PC-3 (cell line): ENCODE results near the gene FILIP1L. TPM values are rescaled to one million over a fixed set of nuclear protein-coding genes. Genes with fewer than 3 reads are reported as not detected.

Source experiments
- ATAC-seq: fragments of 200-7000 bp; cut with Tn5 transposase; 2 replicates; pipeline ENCODE4 v1.9.1; 2020; ENCODE audit warnings: mild to moderate bottlenecking, moderate library complexity
- BruUV-seq: library from RNA; stranded (reverse); fragments of 400-500 nt; replicated peaks from 2 replicates; lab custom pipeline; 2021; lab: Mats Ljungman, UMichigan
- CTCF ChIA-PET: fragments of 300-600 bp; sonication (Branson Sonifier 250); formaldehyde crosslinking; loops from one replicate; lab custom pipeline; 2022; ENCODE audit warnings: antibody characterized with exemption; lab: Charles Lee
- POLR2A ChIA-PET: fragments of 300-600 bp; sonication (Branson Sonifier 250); formaldehyde crosslinking; loops from one replicate; lab custom pipeline; 2022; ENCODE audit warnings: antibody characterized with exemption; ENCODE audit not compliant: unreplicated experiment; lab: Charles Lee
- DNase-seq: peaks from one replicate; pipeline ENCODE4 v3.0.0-alpha.2; 2015
- H2AFZ ChIP-seq: fragments of 300-600 bp; sonication (generic); 2 replicates; pipeline ENCODE4 v1.6.0; 2016; ENCODE audit warnings: antibody characterized with exemption, low read length
- H3F3A ChIP-seq: fragments of 300-600 bp; sonication (generic); one replicate; pipeline ENCODE4 v1.6.0; 2017; ENCODE audit warnings: antibody characterized with exemption, low read length, control low read depth, mild to moderate bottlenecking; ENCODE audit not compliant: unreplicated experiment
- H3K27ac ChIP-seq: fragments of 300-600 bp; sonication (generic); 2 replicates; pipeline ENCODE4 v1.5.1; 2016; ENCODE audit warnings: mild to moderate bottlenecking, low read length
- H3K27me3 ChIP-seq: fragments of 300-600 bp; sonication (generic); 2 replicates; pipeline ENCODE4 v1.6.1; 2016; ENCODE audit warnings: low read length, mixed read lengths
- H3K36me3 ChIP-seq: fragments of 300-600 bp; sonication (generic); 2 replicates; pipeline ENCODE4 v1.6.1; 2016; ENCODE audit warnings: low read depth, mixed run types, low read length, mixed read lengths
- H3K4me1 ChIP-seq: fragments of 300-600 bp; sonication (generic); 2 replicates; pipeline ENCODE4 v1.5.1; 2016; ENCODE audit warnings: low read length; ENCODE audit not compliant: insufficient read depth
- H3K4me2 ChIP-seq: fragments of 300-600 bp; sonication (generic); 2 replicates; pipeline ENCODE4 v1.6.0; 2016; ENCODE audit warnings: low read length
- H3K4me3 ChIP-seq: fragments of 300-600 bp; sonication (generic); 2 replicates; pipeline ENCODE4 v1.5.1; 2016; ENCODE audit warnings: mild to moderate bottlenecking, low read length, mixed read lengths
- H3K79me2 ChIP-seq: fragments of 300-600 bp; sonication (generic); 2 replicates; pipeline ENCODE4 v1.6.1; 2017; ENCODE audit warnings: low read length, mixed read lengths
- H3K9ac ChIP-seq: fragments of 300-600 bp; sonication (generic); 2 replicates; pipeline ENCODE4 v1.6.0; 2016; ENCODE audit warnings: mild to moderate bottlenecking, low read length
- H3K9me2 ChIP-seq: fragments of 300-600 bp; sonication (generic); replicated peaks from 2 replicates; pipeline ENCODE4 v1.6.1; 2016; ENCODE audit warnings: mixed run types, low read length, mixed read lengths
- H3K9me3 ChIP-seq: fragments of 300-600 bp; sonication (generic); 2 replicates; pipeline ENCODE4 v1.6.1; 2016; ENCODE audit warnings: low read length, mixed read lengths
- H4K20me1 ChIP-seq: fragments of 300-600 bp; sonication (generic); 2 replicates; pipeline ENCODE4 v1.6.1; 2016; ENCODE audit warnings: low read length, mixed read lengths
- CTCF ChIP-seq: fragments of 300-600 bp; sonication (generic); conservative IDR thresholded peaks from 2 replicates; pipeline ENCODE4 v1.5.1; 2017; ENCODE audit warnings: antibody characterized with exemption, low read depth, mild to moderate bottlenecking, low read length
- EZH2 ChIP-seq: fragments of 300-600 bp; sonication (generic); IDR thresholded peaks from one replicate; pipeline ENCODE4 v1.6.1; 2017; ENCODE audit warnings: antibody characterized with exemption, mild to moderate bottlenecking, low read length; ENCODE audit not compliant: unreplicated experiment
- EZH2phosphoT487 ChIP-seq: fragments of 300-600 bp; sonication (generic); IDR thresholded peaks from 2 replicates; pipeline ENCODE4 v1.6.1; 2018; ENCODE audit warnings: mild to moderate bottlenecking, antibody characterized with exemption, low read length, borderline replicate concordance
- intact Hi-C: fragments of 100-400 bp; cut with micrococcal nuclease; formaldehyde crosslinking; loops from 2 replicates; pipeline ENCODE4 v1.9.0; 2023
- total RNA-seq: library from RNA; depleted of rRNA; stranded (reverse); fragments of >200 nt; gene quantifications from 2 replicates; pipeline ENCODE4 v1.2.3, GENCODE V29; 2014

Gene FILIP1L
- total RNA-seq, 1 experiment from 2014 or later, result not detected

GRCh38 chr3:100081986-100082692, 32.2 kb downstream of the FILIP1L start:
- Histone ChIP-seq H3K27me3 (no peaks in the 10 kb centered on the region), H3K4me3 (no peak overlapping the region), H3K9ac (no peak overlapping the region), H3K27ac (no peak overlapping the region), H3F3A (no peaks in the 10 kb centered on the region), H2AFZ (no peak overlapping the region), H3K36me3 (no peaks in the 10 kb centered on the region), H3K4me1 (peaks cover 19% of the 10 kb centered on the region), H4K20me1 (no peaks in the 10 kb centered on the region), H3K4me2 (no peak overlapping the region), H3K79me2 (no peaks in the 10 kb centered on the region), H3K9me3 (no peaks in the 10 kb centered on the region), H3K9me2 (no peaks in the 10 kb centered on the region)
- POLR2A ChIA-PET, result no interaction called here
- no peak for DNase-seq
- 0 out of 2 replicates have a peak, but pooled peaks have one; percentile 11 for ATAC-seq
- no TSS peak for BruUV-seq
- intact Hi-C loops, result no loop called here
- TF ChIP-seq CTCF (no peak), EZH2 (no peak), EZH2phosphoT487 (no peak)
- CTCF ChIA-PET, result interaction anchor here (0.6 kb wide), 1 partner anchor 76 kb away, joined by 4 read pairs; no protein-coding TSS in a partner anchor

GRCh38 chr3:100081311-100081710, 33.0 kb downstream of the FILIP1L start:
- no peak for ATAC-seq
- ChIA-PET CTCF (no interaction called here), POLR2A (no interaction called here)
- Histone ChIP-seq H3K4me2 (no peak overlapping the region), H3K36me3 (no peaks in the 10 kb centered on the region), H3K4me3 (no peak overlapping the region), H3K27ac (no peak overlapping the region), H3K9me3 (no peaks in the 10 kb centered on the region), H4K20me1 (no peaks in the 10 kb centered on the region), H3K9me2 (no peaks in the 10 kb centered on the region), H3K4me1 (peaks cover 19% of the 10 kb centered on the region), H3K9ac (no peak overlapping the region), H3K79me2 (no peaks in the 10 kb centered on the region), H3F3A (no peaks in the 10 kb centered on the region), H2AFZ (no peak overlapping the region), H3K27me3 (no peaks in the 10 kb centered on the region)
- no TSS peak for BruUV-seq
- DNase-seq, result no peak
- TF ChIP-seq EZH2 (no peak), CTCF (no peak), EZH2phosphoT487 (no peak)
- intact Hi-C loops, result no loop called here

GRCh38 chr3:100080573-100080972, 33.7 kb downstream of the FILIP1L start:
- TF ChIP-seq EZH2, result no peak
- no peak for TF ChIP-seq EZH2phosphoT487
- no peak for TF ChIP-seq CTCF
- Histone ChIP-seq H3F3A (no peaks in the 10 kb centered on the region), H3K4me2 (no peak overlapping the region), H3K27ac (no peak overlapping the region), H2AFZ (no peak overlapping the region), H3K79me2 (no peaks in the 10 kb centered on the region), H3K9me2 (no peaks in the 10 kb centered on the region), H3K4me1 (peaks cover 15% of the 10 kb centered on the region), H3K4me3 (no peak overlapping the region), H4K20me1 (no peaks in the 10 kb centered on the region), H3K9me3 (no peaks in the 10 kb centered on the region), H3K27me3 (no peaks in the 10 kb centered on the region), H3K36me3 (no peaks in the 10 kb centered on the region), H3K9ac (no peak overlapping the region)
- intact Hi-C loops, result no loop called here
- no peak for ATAC-seq
- BruUV-seq, result no TSS peak
- POLR2A ChIA-PET, result interaction anchor here (0.6 kb wide), 1 partner anchor 179 kb away, joined by 3 read pairs; no protein-coding TSS in a partner anchor
- CTCF ChIA-PET, result interaction anchor here (0.6 kb wide), 1 partner anchor 11 kb away, joined by 3 read pairs; no protein-coding TSS in a partner anchor
- DNase-seq, result no peak
